ENCODE data around the gene FLT4.

The FLT4 gene

GRCh38 chr5:180640861-180641565 lies 8.4 kb downstream of the FLT4 start:
- no peak for DNase-seq

GRCh38 chr5:180640611-180640860 lies 8.9 kb downstream of the FLT4 start:
- no peak for DNase-seq

GRCh38 chr5:180639741-180640610 lies 9.4 kb downstream of the FLT4 start:
- no peak for DNase-seq

DNA sequence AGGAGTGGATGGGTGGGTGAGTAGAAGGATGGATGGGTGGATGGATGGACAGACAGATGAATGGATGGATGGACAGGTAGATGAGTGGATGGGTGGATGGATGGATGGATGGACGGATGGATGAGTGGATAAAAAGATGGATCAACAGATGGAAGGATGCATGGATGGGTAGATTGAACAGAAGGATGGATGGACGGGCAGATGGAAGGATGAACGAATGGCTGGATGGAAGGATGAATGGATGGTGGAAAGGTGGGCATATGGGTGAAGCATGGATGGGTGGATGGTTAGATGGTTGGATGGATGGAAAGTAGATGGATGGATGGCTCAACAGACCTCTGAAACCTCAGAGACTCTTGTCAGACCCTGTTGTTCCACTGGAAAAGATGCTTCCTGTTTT lies 10.1 kb downstream of the FLT4 start:
- DNase-seq = no peak

GRCh38 chr5:180637962-180638680 lies 11.3 kb downstream of the FLT4 start:
- no peak for DNase-seq

- no peak for DNase-seq
Measured at GRCh38 chr5:180636403-180637075, 12.9 kb downstream of the FLT4 start.

- DNase-seq = no peak
Measured at GRCh38 chr5:180636016-180636402, 13.4 kb downstream of the FLT4 start.

DNA sequence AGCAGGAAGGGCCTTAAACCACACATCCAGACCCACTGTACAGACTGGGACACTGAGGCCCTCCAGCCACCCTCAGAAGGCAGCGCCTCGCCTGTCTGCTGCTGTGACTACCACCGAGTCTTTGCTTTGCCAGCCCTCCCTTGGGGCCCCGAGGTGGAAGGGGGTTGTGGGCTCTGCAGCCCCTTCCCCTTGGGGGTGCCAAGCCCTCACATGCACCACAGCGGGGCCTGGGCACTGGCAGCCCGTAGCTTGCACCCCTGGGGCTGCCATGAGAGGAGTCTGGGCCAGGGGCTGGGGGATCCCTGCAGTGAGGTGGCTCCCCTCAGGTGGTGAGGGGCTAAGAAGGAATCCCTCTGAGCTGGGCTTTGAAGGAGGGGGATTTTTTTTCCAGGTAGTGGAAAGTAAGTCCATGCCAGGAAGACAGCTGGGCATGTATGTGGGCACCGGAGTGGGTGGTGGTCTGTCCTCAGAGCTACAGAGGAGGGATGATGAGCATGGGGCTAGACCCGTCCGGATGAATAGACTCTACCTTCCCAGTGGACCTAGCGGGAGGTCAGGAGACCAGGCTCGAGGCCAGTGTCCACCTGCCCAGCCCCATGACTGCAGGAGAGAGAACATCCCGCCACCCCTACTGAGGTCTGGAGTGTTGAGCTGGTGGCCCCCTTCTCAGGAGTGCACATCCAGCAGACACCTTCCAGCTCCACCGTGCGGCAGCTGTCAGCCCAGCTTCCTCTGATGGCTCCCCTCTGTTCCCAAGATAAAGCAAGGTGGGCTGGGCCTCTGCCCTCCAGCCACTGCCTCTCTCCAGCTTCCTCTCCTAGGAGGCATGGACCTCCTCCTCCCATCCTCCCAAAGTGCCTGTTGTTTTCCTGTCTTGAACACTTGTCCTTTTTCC lies 15.9 kb downstream of the FLT4 start:
- no peak for DNase-seq

DNA sequence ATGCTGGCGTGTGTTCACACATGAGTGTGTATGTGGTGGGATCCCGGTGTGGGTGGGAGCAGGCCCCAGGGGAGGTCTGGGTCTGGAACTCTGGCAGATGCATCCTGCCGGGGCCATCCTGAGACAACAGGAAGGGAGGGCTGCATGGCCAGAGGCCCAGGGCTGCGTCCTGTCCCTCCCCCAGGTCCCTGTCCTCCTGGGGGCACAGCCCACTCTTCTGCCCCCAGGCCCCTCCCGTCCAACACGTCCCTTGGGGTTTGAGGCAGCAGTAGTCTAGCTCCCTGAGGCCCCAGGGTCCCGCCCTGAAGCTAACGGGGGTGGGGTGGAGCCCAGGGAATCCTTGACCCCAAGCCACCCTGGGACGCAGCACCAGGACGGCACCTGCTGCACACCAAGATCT lies 16.6 kb downstream of the FLT4 start:
- no peak for DNase-seq

- DNase-seq = no peak
Measured at GRCh38 chr5:180631549-180632383, 17.6 kb downstream of the FLT4 start.

DNA sequence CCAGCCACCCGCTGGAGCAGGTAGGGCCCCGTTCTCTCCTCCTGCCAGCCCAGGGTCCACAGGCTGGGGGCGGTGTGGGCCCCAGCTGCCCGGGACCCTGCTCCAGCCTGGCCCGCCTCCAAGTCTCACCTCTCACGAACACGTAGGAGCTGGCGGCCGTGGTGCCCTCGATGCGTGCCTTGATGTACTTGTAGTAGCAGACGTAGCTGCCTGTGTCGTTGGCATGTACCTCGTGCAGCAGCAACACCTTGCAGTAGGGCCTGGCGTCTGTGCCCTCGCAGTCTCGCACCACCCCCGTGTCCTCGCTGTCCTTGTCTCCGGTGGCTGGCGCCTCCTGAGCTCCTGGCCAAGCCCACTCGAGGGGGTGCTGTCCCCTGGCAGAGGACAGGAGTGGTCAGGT lies 19.0 kb downstream of the FLT4 start:
- no peak for DNase-seq

DNA sequence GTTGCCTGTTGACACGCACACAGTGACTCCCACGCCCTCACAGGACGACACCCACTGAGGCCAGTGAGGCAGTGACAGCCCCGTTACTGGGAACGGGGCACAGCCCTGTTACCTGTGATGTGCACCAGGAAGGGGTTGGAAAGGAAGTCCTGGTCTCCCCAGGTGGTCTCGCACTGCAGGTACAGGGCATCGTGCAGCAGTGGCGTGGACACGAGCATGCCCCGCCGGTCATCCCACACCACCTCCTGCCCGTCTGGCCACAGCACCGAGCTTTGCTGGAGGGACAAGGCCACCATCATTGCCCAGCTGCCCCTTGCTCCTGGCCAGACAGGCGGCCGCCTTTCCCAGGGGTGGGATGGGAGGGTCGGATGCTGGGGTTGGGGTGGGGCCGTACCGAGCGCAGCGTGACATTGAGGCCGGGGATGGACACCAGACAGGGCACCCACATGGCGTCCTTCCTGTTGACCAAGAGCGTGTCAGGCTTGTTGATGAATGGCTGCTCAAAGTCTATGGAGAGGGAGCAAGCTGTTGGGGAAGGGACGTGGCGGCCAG lies 19.5 kb downstream of the FLT4 start:
- DNase-seq = no peak

DNA sequence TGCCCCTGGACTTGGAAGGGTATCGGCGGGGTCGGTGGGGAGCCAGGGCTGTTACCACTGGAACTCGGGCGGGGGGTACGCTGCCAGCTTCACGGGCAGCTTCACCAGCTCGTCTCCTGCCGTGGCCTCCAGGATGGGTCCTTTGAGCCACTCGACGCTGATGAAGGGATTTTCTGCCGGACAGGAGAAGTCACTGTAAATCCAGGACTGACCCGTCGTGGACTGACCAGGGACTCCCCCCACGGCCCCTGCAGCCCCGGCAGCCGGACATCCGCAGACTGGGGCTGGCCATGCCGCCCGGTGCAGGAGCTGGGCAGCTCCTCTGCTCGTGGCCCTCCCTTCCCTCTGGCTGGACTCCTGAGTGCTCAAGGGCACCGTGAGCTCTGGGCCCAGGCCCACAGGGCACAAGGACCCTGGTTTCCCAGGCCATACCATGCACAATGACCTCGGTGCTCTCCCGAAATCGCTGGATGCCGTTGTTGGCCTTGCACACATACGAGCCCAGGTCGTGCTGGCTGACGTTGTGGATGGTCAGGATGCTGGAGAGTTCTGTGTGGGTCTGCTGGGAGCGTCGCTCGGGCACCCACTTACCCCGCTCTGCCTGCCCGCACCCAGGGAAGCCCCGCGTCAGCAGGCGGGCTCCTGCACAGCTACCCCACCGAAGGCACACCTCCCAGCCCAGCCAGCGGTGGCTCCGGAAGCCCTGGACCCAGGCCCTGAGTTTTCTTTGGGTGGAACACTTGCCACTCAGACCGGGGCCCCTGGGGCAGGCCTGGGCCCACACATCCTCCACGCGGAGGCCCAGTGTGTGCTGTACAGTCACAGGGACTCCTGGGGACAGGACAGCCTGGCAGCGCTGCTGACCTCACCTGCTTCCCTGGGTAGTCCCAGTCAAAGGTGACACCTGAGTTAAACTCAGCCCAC lies 20.3 kb downstream of the FLT4 start:
- DNase-seq = no peak

- DNase-seq = no peak
Measured at GRCh38 chr5:180628211-180628610, 21.2 kb downstream of the FLT4 start.

DNA sequence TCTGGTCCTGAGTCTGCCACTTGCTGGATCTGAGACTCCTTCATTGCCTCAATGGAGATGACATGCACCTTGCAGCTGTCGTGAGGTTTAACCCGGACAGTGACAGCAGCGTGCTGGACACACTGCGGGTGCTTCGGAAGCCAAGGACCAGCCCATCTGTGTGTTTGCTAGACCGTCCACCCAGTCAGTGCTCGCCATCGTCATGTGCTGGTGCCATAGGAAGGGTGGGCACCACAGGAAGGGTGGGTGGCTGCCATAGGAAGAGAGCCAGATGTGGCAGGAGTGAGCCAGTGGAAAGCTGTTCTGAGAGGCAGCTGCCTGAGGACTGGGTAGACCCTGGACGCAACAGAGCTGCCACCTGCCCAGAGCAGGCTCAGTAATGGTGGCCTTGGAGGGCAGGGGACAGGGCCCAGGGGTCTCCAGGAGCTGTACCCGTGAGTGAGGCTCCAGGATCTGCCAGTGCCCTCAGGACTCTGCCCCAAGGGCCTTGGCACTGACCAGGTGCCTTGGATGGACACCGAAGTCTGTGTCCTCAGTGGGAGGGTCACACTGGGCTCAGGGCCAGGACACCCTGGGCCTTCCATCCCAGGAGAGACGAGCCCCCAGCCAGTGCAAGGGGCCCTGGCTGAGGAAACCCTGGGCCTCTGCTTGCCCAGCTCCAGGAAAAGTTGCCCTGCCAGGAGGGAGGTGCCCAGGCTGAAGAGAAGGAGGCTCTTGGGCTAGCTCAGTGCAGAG lies 21.8 kb downstream of the FLT4 start:
- DNase-seq = no peak

- no peak for DNase-seq
Measured at GRCh38 chr5:180626661-180627385, 22.6 kb downstream of the FLT4 start.

GRCh38 chr5:180625791-180626660 lies 23.4 kb downstream of the FLT4 start:
- no peak for DNase-seq
